Measurements from ENCODE around the gene ZNF521.

DNA sequence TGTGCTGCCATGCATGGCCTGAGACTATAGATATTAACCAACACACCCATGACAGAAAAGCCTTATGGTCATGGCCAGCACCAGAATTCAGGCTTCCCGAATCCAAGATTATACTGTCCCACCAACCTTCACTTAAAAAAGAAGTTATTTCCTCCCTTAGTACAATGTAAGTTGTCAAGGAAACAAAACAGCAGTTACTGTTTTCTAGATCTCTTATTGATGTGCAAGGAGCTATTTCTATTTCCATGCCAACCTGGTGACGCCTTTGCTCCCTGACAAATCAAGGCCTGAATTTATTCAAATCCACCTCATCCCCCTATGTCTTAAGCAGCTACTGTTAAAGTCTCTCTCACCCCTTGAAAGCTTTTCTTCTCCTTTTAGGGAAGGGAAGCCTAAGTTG lies 249.3 kb downstream of the ZNF521 start:
- TF ChIP-seq, protein P1, sequence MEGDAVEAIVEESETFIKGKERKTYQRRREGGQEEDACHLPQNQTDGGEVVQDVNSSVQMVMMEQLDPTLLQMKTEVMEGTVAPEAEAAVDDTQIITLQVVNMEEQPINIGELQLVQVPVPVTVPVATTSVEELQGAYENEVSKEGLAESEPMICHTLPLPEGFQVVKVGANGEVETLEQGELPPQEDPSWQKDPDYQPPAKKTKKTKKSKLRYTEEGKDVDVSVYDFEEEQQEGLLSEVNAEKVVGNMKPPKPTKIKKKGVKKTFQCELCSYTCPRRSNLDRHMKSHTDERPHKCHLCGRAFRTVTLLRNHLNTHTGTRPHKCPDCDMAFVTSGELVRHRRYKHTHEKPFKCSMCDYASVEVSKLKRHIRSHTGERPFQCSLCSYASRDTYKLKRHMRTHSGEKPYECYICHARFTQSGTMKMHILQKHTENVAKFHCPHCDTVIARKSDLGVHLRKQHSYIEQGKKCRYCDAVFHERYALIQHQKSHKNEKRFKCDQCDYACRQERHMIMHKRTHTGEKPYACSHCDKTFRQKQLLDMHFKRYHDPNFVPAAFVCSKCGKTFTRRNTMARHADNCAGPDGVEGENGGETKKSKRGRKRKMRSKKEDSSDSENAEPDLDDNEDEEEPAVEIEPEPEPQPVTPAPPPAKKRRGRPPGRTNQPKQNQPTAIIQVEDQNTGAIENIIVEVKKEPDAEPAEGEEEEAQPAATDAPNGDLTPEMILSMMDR (IDR thresholded peaks at IDR 0.05) = no peak
- TF ChIP-seq POLR2A (IDR thresholded peaks at IDR 0.05) (no peak), POLR2AphosphoS5 (IDR thresholded peaks at IDR 0.05) (no peak)

All from breast epithelium (tissue), 3 donors.